Fibroblast of lung (primary cell): ENCODE results near the gene CHKA. TPM values are rescaled to one million over a fixed set of nuclear protein-coding genes. Genes with fewer than 3 reads are reported as not detected.

Experiments
- DNase-seq, 2 donors: peaks; one replicate each; pipeline versions ENCODE4 v3.0.0 to v3.0.0-alpha.2; 2010; ENCODE audit warnings: low read depth in 2 of 2
- H2AFZ ChIP-seq: 2 replicates; pipeline ENCODE4 v1.5.1; 2012; ENCODE audit warnings: low read length, control low read depth, inconsistent platforms
- H3K27ac ChIP-seq: 2 replicates; pipeline ENCODE4 v1.5.1; 2011; ENCODE audit warnings: low read length, control low read depth; ENCODE audit not compliant: insufficient read depth
- H3K27me3 ChIP-seq: 2 replicates; pipeline ENCODE4 v1.5.1; 2011; ENCODE audit warnings: mild to moderate bottlenecking, low read length; ENCODE audit not compliant: control insufficient read depth, insufficient read depth
- H3K36me3 ChIP-seq: 2 replicates; pipeline ENCODE4 v1.5.1; 2011; ENCODE audit warnings: low read length; ENCODE audit not compliant: control insufficient read depth, insufficient read depth
- H3K4me1 ChIP-seq: 2 replicates; pipeline ENCODE4 v1.5.1; 2011; ENCODE audit warnings: low read length; ENCODE audit not compliant: control insufficient read depth, insufficient read depth; ENCODE audit errors: extremely low read depth
- H3K4me2 ChIP-seq: 2 replicates; pipeline ENCODE4 v1.5.1; 2011; ENCODE audit warnings: low read length, control low read depth; ENCODE audit not compliant: insufficient read depth; ENCODE audit errors: extremely low read depth
- H3K4me3 ChIP-seq, 4 experiments: fragments of 200-600 bp in 1 of 4; sonication (generic) in 1 of 4; replicated peaks in 1 of 4; 2 replicates each; pipeline ENCODE4 v1.5.1; 2011 to 2016; ENCODE audit warnings: low read length in 4 of 4, low read depth in 3 of 4, mild to moderate bottlenecking in 3 of 4, control low read depth in 2 of 4, inconsistent platforms in 1 of 4, mixed read lengths in 1 of 4; ENCODE audit not compliant: insufficient read depth in 1 of 4; ENCODE audit errors: control extremely low read depth in 1 of 4
- H3K79me2 ChIP-seq: 2 replicates; pipeline ENCODE4 v1.5.1; 2012; ENCODE audit warnings: mild to moderate bottlenecking, low read length, inconsistent platforms; ENCODE audit not compliant: control insufficient read depth, insufficient read depth
- H3K9ac ChIP-seq: 2 replicates; pipeline ENCODE4 v1.5.1; 2011; ENCODE audit warnings: mild to moderate bottlenecking, low read length, control low read depth; ENCODE audit not compliant: insufficient read depth
- H3K9me3 ChIP-seq: 2 replicates; pipeline ENCODE4 v1.5.1; 2012; ENCODE audit warnings: low read depth, low read length; ENCODE audit not compliant: control insufficient read depth, insufficient read depth
- H4K20me1 ChIP-seq: 2 replicates; pipeline ENCODE4 v1.5.1; 2011; ENCODE audit warnings: low read length; ENCODE audit not compliant: control insufficient read depth, insufficient read depth; ENCODE audit errors: extremely low read depth
- CTCF ChIP-seq, 2 donors: IDR thresholded peaks in 1 of 2; conservative IDR thresholded peaks in 1 of 2; 1 replicate in 1 of 2; 2 replicates in 1 of 2; pipeline ENCODE4 v1.5.1; 2011 to 2012; ENCODE audit warnings: low read length in 2 of 2, control low read depth in 1 of 2, inconsistent platforms in 1 of 2, low read depth in 1 of 2, mild to moderate bottlenecking in 1 of 2
- EZH2 ChIP-seq: IDR thresholded peaks from 2 replicates; pipeline ENCODE4 v1.5.1; 2012; ENCODE audit warnings: low read length, control low read depth, mild to moderate bottlenecking; ENCODE audit errors: missing control alignments
- polyA plus RNA-seq, 2 donors: library from polyadenylated mRNA; depleted of rRNA in 1 of 2; stranded (reverse) in 1 of 2; unstranded in 1 of 2; fragments of >200 nt; gene quantifications; 2 replicates each; pipeline ENCODE4 v1.2.1, GENCODE V29; 2011 to 2012; ENCODE audit warnings: missing spikeins in 1 of 2
- total RNA-seq: library from RNA; depleted of rRNA; stranded (reverse); fragments of >200 nt; gene quantifications from 2 replicates; pipeline ENCODE4 v1.2.1, GENCODE V29; 2014

CHKA gene
- total and polyA plus RNA-seq, 2 donors (not counting 1 experiment from before 2014, with no cell fraction given): 7.2 to 8.4 TPM

- Histone ChIP-seq H3K4me3 (no peak overlapping the region), H3K4me1 (no peaks in the 10 kb centered on the region), H3K36me3 (peaks cover 3% of the 10 kb centered on the region), H3K4me2 (no peak overlapping the region), H3K79me2 (no peaks in the 10 kb centered on the region), H3K9me3 (no peaks in the 10 kb centered on the region), H4K20me1 (no peaks in the 10 kb centered on the region), H3K9ac (no peak overlapping the region), H3K27ac (no peak overlapping the region), H2AFZ (no peak overlapping the region), H3K27me3 (no peaks in the 10 kb centered on the region)
- TF ChIP-seq EZH2: no peak
- no peak for TF ChIP-seq CTCF (conservative IDR thresholded peaks at IDR 0.05 in 1 of 2, IDR thresholded peaks at IDR 0.05 in 1 of 2; ENCODE audit: low read depth in 1 of 2, low read length in 2 of 2)
- no peak for DNase-seq
Observed at GRCh38 chr11:68064926-68065325, 56.3 kb downstream of the CHKA start.

GRCh38 chr11:68061508-68061907 lies 59.7 kb downstream of the CHKA start:
- no peaks in the 10 kb centered on the region for H3K9me3 ChIP-seq
- no peaks in the 10 kb centered on the region for H3K27me3 ChIP-seq
- no peak overlapping the region for H3K9ac ChIP-seq
- no peak overlapping the region for H3K4me3 ChIP-seq
- H3K27ac ChIP-seq: no peak overlapping the region
- H3K36me3 ChIP-seq: peaks cover 3% of the 10 kb centered on the region
- no peaks in the 10 kb centered on the region for H4K20me1 ChIP-seq
- TF ChIP-seq EZH2 (no peak), CTCF (conservative IDR thresholded peaks at IDR 0.05 in 1 of 2, IDR thresholded peaks at IDR 0.05 in 1 of 2; ENCODE audit: low read depth in 1 of 2, low read length in 2 of 2) (no peak)
- no peaks in the 10 kb centered on the region for H3K79me2 ChIP-seq
- H3K4me2 ChIP-seq: no peak overlapping the region
- no peak overlapping the region for H2AFZ ChIP-seq
- DNase-seq: no peak
- no peaks in the 10 kb centered on the region for H3K4me1 ChIP-seq

GRCh38 chr11:68057807-68058206 lies 63.4 kb downstream of the CHKA start:
- H3K4me2 ChIP-seq: no peak overlapping the region
- DNase-seq: no peak
- H3K9ac ChIP-seq: no peak overlapping the region
- H3K36me3 ChIP-seq: peaks cover 3% of the 10 kb centered on the region
- H4K20me1 ChIP-seq: no peaks in the 10 kb centered on the region
- H3K4me3 ChIP-seq: no peak overlapping the region
- H3K4me1 ChIP-seq: no peaks in the 10 kb centered on the region
- TF ChIP-seq CTCF (conservative IDR thresholded peaks at IDR 0.05 in 1 of 2, IDR thresholded peaks at IDR 0.05 in 1 of 2; ENCODE audit: low read depth in 1 of 2, low read length in 2 of 2): no peak
- TF ChIP-seq EZH2: no peak
- H3K9me3 ChIP-seq: no peaks in the 10 kb centered on the region
- no peaks in the 10 kb centered on the region for H3K27me3 ChIP-seq
- no peak overlapping the region for H3K27ac ChIP-seq
- H2AFZ ChIP-seq: no peak overlapping the region
- no peaks in the 10 kb centered on the region for H3K79me2 ChIP-seq
